Lung (tissue), 12 donors: ENCODE data around the gene OSBPL6. TPM values are rescaled to one million over a fixed set of nuclear protein-coding genes. Genes with fewer than 3 reads are reported as not detected.
A peak's percentile ranks its signal among the peaks of the same experiment; 100 is the strongest.

Experiments
- ATAC-seq: fragments of 200-7000 bp; cut with Tn5 transposase; one replicate; pipeline ENCODE4 v1.9.1; 2020; ENCODE audit warnings: moderate number of reproducible peaks; ENCODE audit not compliant: insufficient read depth, low FRiP score
- DNase-seq, 3 donors: peaks; one replicate each; pipeline ENCODE4 v3.0.0-alpha.2; 2013 to 2017
- H3K27ac ChIP-seq, 2 donors: one replicate each; pipeline ENCODE4 v1.5.1; 2013; ENCODE audit warnings: mild to moderate bottlenecking in 2 of 2, moderate library complexity in 2 of 2, control low read depth in 1 of 2, inconsistent platforms in 1 of 2, low read depth in 1 of 2, low read length in 1 of 2
- H3K27me3 ChIP-seq, 3 donors: one replicate each; pipeline ENCODE4 v1.5.1; 2013; ENCODE audit warnings: low read length in 2 of 3; ENCODE audit not compliant: control insufficient read depth in 3 of 3, insufficient read depth in 3 of 3
- H3K36me3 ChIP-seq, 4 donors: one replicate each; pipeline ENCODE4 v1.5.1; 2013; ENCODE audit warnings: low read length in 4 of 4, mild to moderate bottlenecking in 1 of 4, moderate library complexity in 1 of 4; ENCODE audit not compliant: control insufficient read depth in 4 of 4, insufficient read depth in 4 of 4
- H3K4me1 ChIP-seq, 5 donors: one replicate each; pipeline ENCODE4 v1.5.1; 2013; ENCODE audit warnings: low read length in 5 of 5, mild to moderate bottlenecking in 2 of 5, moderate library complexity in 1 of 5; ENCODE audit not compliant: control insufficient read depth in 5 of 5, insufficient read depth in 5 of 5
- H3K4me3 ChIP-seq: one replicate; pipeline ENCODE4 v1.5.1; 2013; ENCODE audit warnings: mild to moderate bottlenecking, control low read depth, moderate library complexity
- H3K9ac ChIP-seq, 2 donors: one replicate each; pipeline ENCODE4 v1.5.1; 2013; ENCODE audit warnings: low read length in 2 of 2, control low read depth in 1 of 2; ENCODE audit not compliant: insufficient read depth in 1 of 2
- H3K9me3 ChIP-seq, 4 donors: one replicate each; pipeline ENCODE4 v1.5.1; 2013; ENCODE audit warnings: low read length in 3 of 4, mild to moderate bottlenecking in 1 of 4, moderate library complexity in 1 of 4; ENCODE audit not compliant: control insufficient read depth in 4 of 4, insufficient read depth in 3 of 4
- WGBS, 2 donors: extraction: QIAGEN DNeasy Blood & Tissue Kit; methylation state at CpG; one replicate each; pipeline ENCODE4 v1.1.7; 2013; 5-methylcytosine and 5-hydroxymethylcytosine counted together
- polyA plus RNA-seq, 2 donors: library from polyadenylated mRNA; stranded (reverse); fragments of 200-250 nt; gene quantifications; one replicate each; pipeline ENCODE4 v1.2.1, GENCODE V29; 2013
- total RNA-seq, 2 donors: library from RNA; depleted of rRNA in 1 of 2; stranded (reverse); fragments of >200 nt in 1 of 2; gene quantifications; one replicate each; pipeline ENCODE4 v1.2.1, GENCODE V29; 2014 to 2021
- TF ChIP-seq, protein P1 (sequence below): IDR thresholded peaks from 2 replicates; pipeline ENCODE4 v1.5.1; 2012; ENCODE audit warnings: mild to moderate bottlenecking; ENCODE audit errors: control extremely low read depth, extremely low read depth
- donor health status: control.
- donor health status: control.
- donor health status: Bipolar disorder and iron deficiency.
- donor health status: healthy.
- donor health status: DM: yes; HTN: yes; CAD: no.

OSBPL6 gene
- total and polyA plus RNA-seq, 4 donors, result 1.9 to 23.5 (median 7.8) TPM

DNA sequence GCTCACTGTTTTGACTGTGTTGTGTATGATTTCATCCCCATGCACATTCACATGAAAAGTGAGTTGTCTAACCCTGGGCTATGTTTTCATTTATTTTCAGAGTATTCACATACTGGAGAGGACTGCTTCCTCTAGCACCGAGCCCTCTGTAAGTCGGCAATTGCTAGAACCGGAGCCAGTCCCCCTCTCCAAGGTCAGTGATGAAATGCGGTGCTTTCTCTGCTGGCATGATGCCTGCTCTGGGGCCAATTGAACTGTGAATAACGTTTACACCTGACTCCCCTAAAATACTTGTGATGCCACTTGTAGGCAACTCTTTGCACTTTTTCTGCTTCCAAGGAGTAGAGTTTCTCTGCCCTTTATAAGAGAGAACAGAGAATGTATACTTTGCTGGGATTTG, 129.8 kb downstream of the OSBPL6 start:
- DNase-seq, result peak; percentile 41 to 65 (median 45)
- H3K36me3 ChIP-seq, result no peaks in the 10 kb centered on the region
- no peaks in the 10 kb centered on the region for H3K27me3 ChIP-seq
- TF ChIP-seq, protein P1, sequence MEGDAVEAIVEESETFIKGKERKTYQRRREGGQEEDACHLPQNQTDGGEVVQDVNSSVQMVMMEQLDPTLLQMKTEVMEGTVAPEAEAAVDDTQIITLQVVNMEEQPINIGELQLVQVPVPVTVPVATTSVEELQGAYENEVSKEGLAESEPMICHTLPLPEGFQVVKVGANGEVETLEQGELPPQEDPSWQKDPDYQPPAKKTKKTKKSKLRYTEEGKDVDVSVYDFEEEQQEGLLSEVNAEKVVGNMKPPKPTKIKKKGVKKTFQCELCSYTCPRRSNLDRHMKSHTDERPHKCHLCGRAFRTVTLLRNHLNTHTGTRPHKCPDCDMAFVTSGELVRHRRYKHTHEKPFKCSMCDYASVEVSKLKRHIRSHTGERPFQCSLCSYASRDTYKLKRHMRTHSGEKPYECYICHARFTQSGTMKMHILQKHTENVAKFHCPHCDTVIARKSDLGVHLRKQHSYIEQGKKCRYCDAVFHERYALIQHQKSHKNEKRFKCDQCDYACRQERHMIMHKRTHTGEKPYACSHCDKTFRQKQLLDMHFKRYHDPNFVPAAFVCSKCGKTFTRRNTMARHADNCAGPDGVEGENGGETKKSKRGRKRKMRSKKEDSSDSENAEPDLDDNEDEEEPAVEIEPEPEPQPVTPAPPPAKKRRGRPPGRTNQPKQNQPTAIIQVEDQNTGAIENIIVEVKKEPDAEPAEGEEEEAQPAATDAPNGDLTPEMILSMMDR, result no peak
- no peak overlapping the region for H3K9ac ChIP-seq
- H3K4me1 ChIP-seq, result peaks cover 0 to 2% (median 0%) of the 10 kb centered on the region in 5 donors
- H3K9me3 ChIP-seq, result no peaks in the 10 kb centered on the region
- H3K27ac ChIP-seq, result no peak overlapping the region
- WGBS, 2 donors, result 18 to 28% methylated on average over 5 of the region's 5 CpGs
- peak; percentile 38 for ATAC-seq
- H3K4me3 ChIP-seq, result no peak overlapping the region

DNA sequence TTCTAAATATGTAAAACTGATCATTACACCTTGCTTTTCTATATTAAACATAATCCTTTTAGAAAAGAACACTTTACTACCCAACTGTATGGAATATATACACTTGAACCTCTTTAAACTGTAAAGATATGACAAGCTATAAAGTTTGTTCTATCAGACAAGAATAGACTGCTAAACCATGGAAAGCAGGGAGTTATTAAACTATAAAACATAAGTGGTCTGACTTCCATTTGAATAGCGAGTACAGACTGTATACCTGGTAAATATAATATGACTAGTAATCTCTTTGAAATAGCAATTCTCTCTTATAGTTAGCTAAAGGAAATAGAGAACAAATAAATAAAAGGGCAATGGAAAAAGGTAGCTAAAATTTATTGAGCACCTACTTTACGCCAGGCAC, 131.0 kb downstream of the OSBPL6 start:
- no peak overlapping the region for H3K27ac ChIP-seq
- H3K9ac ChIP-seq, result no peak overlapping the region
- TF ChIP-seq, protein P1, result no peak
- H3K9me3 ChIP-seq, result no peaks in the 10 kb centered on the region
- no peak overlapping the region for H3K4me3 ChIP-seq
- no peaks in the 10 kb centered on the region for H3K36me3 ChIP-seq
- ATAC-seq, result no peak
- 97 to 99% methylated on average over 2 of the region's 2 CpGs for WGBS, 2 donors
- H3K27me3 ChIP-seq, result no peaks in the 10 kb centered on the region
- peaks cover 0 to 2% (median 0%) of the 10 kb centered on the region in 5 donors for H3K4me1 ChIP-seq
- DNase-seq, result no peak

DNA sequence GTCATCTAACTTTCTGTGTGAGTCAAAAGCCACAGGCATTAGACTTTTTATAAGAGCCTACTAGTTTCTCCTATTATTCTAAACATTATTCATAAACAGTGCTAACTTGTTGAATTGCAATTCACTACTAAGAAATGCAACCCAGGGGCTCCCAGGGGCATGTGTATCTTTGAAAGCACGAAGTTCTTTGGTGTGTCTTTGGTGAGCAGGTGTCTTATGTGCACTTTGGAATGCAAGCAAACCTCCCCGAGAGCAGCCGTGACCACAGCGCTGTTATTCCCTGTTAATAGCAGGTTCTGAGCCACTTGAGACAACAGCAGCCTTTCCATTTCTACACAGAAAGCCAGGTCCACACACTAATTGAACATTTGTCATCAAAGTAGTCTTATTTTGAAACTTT, 133.2 kb downstream of the OSBPL6 start:
- TF ChIP-seq, protein P1, result no peak
- Histone ChIP-seq H3K27me3 (no peaks in the 10 kb centered on the region), H3K36me3 (no peaks in the 10 kb centered on the region), H3K27ac (peak overlapping the region in 1 of 2 donors; percentile 44), H3K4me1 (peaks cover 0 to 2% (median 0%) of the 10 kb centered on the region in 5 donors), H3K9ac (no peak overlapping the region), H3K4me3 (no peak overlapping the region), H3K9me3 (no peaks in the 10 kb centered on the region)
- DNase-seq (peak in 2 of 3 donors; percentile 13 to 29), ATAC-seq (no peak)
- 61 to 66% methylated on average over 4 of the region's 4 CpGs for WGBS, 2 donors

DNA sequence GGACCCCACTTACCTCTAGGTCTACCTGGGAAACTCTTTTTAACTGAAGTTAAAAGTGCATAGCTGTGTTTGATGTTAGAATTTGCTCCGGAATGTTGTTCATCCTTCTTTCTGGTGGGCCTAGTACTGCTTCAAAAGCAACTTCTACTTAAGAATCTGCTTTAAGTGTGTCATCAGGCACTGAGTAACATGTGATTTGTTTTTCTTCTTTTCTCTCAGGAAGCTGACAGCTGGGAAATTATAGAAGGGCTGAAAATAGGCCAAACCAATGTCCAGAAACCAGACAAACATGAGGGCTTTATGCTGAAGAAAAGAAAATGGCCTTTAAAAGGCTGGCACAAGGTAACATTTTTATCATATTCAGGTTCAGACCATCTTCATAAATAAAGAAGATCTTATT, 133.7 kb downstream of the OSBPL6 start:
- no peak overlapping the region for H3K4me3 ChIP-seq
- 55 to 70% methylated on average over 1 of the region's 1 CpG for WGBS, 2 donors
- TF ChIP-seq, protein P1, result no peak
- no peak overlapping the region for H3K27ac ChIP-seq
- H3K9ac ChIP-seq, result no peak overlapping the region
- no peak for ATAC-seq
- DNase-seq, result peak in 1 of 3 donors; percentile 19
- no peaks in the 10 kb centered on the region for H3K9me3 ChIP-seq
- H3K36me3 ChIP-seq, result no peaks in the 10 kb centered on the region
- H3K4me1 ChIP-seq, result peaks cover 0 to 2% (median 0%) of the 10 kb centered on the region in 5 donors
- no peaks in the 10 kb centered on the region for H3K27me3 ChIP-seq
